Posterior cingulate gyrus (tissue), 11 donors: ENCODE data around the gene POPDC3.

ENCODE experiments used
- DNase-seq, 10 donors: peaks; one replicate each; pipeline versions ENCODE4 v3.0.0 to v3.0.0-alpha.2; 2020 to 2021; ENCODE audit warnings: mixed read lengths in 3 of 10
- intact Hi-C: fragments of 100-400 bp; cut with DNase I; formaldehyde crosslinking; loops from one replicate; pipeline ENCODE4 v1.15.1; 2023

POPDC3 gene

DNA sequence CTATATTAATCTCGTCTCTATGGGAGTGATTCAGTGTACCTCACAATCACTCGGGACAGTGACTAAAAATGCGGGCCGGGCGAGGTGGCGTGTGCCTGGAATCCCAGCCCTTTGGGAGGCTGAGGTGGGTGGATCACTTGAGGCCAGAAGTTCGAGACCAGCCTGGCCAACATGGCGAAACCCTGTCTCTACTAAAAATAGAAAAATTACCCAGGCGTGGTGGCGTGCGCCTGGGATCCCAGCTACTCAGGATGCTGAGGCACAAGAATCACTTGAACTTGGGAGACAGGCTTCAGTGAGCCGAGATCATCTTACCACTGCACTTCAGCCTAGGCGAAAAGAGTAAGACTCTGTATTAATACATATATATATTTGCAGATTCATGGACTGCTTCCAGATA, 17.4 kb downstream of the POPDC3 start:
- intact Hi-C loops, result no loop called here
- no peak for DNase-seq

DNA sequence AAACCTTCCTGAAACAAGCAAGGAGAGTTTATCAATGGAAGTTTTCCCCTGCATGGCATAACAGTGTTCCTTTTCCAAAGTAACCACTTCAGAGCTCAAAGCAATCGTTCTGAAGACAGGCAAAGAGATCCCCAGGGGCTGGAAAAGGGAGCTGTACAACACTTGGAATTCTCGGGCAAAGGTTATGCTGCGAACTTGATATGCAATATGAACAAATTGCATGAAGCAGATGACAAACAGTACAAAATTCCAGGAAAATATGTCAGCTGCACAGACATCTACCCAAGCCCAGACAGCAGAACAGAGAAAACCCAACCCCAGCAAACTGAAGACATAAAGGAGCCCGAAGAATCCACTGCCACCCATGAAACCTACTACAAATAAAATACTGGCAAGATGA, 18.4 kb downstream of the POPDC3 start:
- intact Hi-C loops, result no loop called here
- no peak for DNase-seq

DNA sequence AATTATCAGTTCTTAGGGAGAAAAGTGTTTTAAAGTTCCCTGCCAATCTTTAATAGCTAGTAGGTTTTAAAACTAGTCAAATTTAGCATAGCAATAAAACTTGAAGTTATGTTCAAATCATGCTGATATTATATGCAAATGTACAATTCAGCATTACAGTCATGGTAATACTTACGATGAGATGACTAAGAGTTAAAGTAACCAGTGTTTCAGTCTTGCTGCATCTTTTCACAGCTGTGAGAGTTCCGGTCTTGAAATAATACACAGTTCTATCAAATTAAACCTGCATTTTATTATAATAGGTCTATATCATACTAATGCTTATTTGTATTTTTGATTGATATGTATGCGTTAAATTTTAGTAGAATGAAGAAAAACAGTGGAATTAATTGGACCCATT, 26.1 kb downstream of the POPDC3 start:
- DNase-seq, result no peak
- intact Hi-C loops, result no loop called here

DNA sequence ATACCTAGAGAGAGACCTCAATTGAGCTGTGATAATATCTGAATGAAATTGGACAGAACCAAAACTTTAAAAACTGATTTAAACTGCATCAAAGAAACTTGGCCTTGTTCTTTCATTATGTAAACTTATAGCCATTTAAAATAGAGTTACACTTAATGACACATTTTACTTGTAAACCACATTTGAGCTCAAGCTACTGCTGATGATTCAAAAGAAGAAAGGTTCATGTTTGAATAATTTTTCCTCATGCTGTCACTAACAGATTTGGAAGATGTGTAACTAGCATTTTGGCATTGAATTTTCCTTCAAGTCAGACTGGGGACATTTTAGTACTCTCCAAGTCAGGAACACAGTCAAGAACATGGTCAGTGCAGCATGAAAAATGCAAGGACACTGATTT, 26.9 kb downstream of the POPDC3 start:
- no peak for DNase-seq
- intact Hi-C loops, result no loop called here

DNA sequence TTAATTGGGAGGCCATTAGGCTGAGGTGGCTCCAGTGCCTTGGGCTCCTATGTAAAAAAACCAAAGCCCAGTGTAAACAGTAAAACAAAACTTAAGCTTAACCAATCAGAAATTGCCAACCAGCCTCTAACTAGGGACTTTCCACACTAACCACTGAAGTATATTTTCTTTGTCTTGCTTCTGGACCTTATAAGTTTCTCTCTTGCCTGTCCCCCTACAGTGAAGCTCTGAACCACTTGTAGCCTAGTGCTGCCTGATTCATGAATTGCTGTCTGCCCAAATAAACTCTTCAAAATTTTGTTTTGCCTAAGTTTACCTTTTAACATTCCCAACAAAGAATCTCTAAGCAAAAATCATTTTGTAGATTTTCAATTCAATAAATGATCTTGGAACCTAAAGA, 28.2 kb downstream of the POPDC3 start:
- DNase-seq, result no peak
- intact Hi-C loops, result no loop called here

DNA sequence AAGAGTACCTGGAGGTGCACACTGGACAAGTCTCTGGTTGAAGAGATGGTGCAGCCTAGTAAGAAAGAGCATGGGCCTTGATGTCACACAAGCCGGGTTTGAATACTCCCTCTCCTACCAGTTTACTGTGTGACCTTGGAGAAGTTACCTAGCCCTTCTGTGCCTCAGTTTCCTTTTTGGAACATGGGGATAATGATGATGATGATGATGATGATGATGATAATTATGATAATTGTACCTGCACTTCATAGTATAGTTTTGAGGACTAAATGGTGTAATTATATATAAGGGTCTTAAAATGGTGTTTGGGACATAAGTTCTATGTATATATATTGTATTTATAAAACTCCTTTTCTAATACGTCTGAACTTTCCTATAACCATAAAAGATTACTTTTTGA, 41.7 kb downstream of the POPDC3 start:
- intact Hi-C loops, result no loop called here

DNA sequence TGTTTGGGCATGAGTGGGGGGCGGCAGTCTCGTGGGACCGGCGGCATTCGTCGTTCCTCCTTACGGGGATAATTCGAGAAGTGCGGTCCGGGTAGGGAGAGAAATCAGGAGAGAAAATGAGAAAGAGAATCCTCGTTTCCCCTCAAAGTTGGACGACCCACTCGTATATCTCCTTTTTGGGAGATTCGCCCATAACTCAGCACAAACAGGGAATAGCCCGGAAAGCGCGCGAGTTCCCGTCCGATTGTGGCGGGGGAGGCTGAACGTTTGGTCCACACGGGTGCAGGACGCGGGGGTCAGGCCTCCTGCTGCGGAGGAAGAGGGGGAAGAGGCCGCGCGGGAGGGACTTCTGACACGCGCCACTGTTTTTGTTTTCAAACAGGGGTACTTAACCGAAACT, 42.4 kb downstream of the POPDC3 start:
- intact Hi-C loops, result no loop called here
- DNase-seq, result peak in 6 of 10 donors; percentile 9 to 82 (median 52)

More for the DNA sequence above, 41.7 kb downstream of the POPDC3 start:
- no peak for DNase-seq

DNA sequence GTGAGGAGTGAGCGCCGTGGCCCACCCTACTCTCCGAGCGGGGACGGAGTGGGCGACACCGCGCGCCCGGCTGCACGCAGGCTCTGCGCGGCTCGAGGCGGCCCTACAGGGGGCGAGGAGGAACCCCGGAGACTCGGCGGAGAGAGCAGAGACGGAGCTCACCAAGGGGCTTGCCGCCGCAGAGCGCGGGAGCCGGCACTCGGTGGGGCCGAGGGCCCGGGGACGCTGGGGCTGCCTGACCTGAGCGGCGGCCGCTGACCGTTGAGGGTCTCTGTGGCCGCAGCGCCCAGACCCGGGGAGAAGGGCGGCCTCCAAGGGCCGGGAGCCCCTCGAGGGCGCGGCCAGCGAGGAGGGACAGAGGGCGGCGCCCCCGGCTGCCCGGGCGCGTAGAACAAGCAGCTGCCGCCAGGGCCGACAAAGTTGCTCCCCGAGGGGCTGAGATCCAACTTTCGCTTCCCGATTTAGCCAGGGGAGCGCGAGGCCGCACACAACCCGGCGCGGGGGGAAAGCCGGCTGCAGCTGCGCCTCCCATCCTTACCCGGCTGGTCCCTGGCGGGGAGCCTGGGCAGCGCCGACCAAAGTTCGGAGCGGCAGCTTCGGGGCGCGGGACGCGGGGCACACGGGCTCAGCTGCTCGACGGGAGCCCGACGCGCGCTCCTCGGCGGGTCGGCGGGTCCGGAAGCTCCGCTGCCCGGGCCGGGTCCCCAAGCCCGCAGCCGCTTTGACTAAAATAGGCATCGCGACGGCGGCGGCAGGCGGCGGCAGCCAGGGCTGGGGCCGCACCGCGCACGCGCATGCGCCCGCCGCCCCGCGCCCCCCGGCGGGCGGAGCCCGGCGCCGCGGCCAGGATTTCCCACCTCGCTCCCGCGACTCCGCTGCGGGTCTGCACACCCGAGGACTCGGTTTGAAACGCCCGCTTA, 43.1 kb downstream of the POPDC3 start:
- intact Hi-C loops, result no loop called here
- peak; percentile 34 to 93 (median 56) for DNase-seq

DNA sequence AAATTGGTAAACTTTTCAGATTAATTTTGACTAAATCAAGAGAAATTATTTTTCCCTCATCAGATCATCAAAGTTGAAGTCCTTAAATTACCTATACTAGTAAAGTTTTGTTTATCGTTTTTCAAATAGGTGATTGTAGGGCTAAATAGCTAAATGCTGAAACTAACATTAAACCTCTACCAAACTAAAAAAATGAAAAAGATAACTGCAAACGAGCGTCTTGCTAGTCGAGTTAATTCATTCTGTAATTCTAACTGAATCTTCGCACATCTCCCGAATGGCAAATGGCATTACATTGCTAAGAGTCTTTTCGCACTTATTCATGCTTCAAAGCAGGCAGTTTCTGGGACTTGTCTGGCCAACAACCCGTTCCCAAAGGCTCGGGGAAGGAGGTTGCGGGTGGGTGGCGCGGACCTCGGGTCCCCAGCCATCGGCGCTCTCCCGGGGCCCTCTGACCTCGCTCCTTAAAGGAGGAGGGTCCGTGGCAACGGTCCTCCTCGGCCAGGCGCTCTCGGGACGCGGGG, 43.8 kb downstream of the POPDC3 start:
- DNase-seq, result no peak
- intact Hi-C loops, result no loop called here

DNA sequence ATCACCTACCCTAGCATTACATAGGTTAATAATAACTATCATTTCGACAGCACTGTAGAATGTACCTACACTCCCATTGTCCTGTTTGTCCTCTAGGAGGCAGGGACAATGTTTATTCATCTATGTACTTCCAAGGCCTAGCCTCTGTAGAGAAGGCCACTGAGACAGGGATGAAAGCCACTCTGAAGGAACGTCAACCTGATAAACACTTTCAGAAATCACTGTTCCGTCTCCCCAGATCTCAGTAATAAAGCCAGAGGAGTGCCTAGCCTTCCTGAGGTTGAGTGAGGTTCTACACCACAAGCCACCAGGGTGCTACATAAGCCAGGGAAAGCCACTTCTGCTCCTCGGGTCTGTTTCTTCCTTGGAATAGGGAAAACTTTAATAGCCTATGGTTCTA, 44.8 kb downstream of the POPDC3 start:
- intact Hi-C loops, result no loop called here
- no peak for DNase-seq

DNA sequence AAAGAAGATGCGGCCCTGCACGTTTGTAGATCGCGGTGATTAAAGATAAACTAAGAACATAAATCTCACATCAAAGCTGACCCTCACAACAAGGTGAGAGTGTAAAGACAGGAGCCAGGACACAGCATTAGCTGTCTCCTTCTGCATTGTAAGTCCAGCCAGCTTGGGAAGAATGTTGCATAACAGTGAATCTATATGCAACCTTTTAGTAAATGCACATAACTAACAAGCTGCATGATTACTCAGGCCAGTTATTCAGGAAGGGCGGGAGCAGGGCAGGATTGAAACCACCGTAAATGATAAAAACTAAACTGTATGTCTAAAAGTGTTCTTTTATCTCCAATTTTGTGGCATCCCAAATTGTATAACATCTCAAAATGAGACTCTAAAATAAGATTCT, 57.1 kb downstream of the POPDC3 start:
- DNase-seq, result no peak
- intact Hi-C loops, result no loop called here

DNA sequence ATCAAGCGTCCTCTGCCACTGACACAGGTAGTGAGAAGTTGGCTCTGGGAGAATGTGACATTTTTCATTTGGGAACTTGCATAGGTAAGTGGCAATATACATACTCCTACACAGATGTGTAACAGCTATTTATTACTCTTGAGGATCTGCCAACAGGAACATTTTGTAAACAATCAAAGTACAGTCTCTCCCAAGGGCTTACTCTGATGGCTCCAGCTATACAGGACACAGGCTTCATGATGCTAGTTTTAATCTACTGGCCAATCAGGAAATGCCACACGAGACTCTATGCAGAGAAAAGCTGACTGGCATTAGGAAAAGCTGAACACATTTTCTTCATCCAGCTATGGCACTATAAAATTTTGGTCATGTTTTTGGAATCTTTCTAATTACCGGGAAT, 57.8 kb downstream of the POPDC3 start:
- intact Hi-C loops, result no loop called here

DNA sequence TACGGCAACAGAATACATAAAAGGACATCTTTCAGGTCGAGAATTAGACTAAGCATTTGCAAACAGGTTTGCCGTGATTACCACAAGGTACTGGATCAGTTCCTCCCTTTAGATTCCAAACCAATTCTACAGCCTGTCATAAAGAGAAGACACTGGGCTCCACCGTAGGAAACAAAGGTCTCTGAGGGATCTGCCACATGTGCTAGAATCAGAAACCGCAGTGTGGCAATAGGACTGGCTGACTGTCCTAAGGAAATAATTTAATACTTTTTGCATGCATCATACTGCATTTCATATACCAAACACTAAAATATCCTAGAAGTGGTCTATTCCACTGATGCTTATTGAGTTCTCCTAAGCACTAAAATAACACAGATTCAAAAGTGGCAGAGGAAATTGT, 59.2 kb downstream of the POPDC3 start:
- intact Hi-C loops, result no loop called here
- DNase-seq, result no peak

More for the DNA sequence above, 57.8 kb downstream of the POPDC3 start:
- no peak for DNase-seq

DNA sequence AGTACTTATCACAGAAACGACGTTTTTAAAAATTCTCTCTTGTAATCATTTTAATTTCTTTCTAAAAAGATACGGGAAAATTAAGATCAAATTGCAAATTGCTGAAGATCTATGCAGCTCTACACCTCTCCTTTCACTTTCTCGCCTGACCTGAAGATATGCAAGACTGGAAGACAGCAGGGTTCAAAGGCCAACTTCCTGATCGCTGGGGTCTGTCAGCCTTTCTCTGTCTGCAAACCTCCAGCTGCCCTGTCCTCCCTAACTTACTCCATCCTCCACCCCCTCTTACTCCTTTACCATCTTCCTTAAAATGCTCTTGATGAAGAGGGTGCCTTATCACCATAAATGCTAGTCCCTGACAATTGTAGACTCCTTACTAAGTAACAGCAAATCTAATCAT, 63.7 kb downstream of the POPDC3 start:
- intact Hi-C loops, result no loop called here
- no peak for DNase-seq

DNA sequence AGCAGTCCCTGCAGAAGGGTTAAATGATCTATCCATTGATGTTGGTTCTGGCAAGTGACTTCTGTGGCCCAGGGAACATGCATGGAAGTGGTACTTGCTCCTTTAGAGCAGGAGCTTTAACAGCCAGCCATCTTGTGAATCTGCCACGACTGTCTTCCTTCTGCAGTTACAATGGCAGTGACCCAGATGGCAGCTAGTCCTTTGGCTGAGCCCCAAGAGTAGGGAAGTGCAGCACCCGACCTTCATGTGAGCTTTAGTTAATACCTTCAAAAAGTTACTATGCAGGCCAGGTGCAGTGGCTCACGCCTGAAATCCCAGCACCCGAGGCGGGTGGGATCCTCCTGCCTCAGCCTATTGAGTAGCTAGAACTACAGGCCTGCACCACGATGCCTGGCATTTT, 66.4 kb downstream of the POPDC3 start:
- intact Hi-C loops, result no loop called here

DNA sequence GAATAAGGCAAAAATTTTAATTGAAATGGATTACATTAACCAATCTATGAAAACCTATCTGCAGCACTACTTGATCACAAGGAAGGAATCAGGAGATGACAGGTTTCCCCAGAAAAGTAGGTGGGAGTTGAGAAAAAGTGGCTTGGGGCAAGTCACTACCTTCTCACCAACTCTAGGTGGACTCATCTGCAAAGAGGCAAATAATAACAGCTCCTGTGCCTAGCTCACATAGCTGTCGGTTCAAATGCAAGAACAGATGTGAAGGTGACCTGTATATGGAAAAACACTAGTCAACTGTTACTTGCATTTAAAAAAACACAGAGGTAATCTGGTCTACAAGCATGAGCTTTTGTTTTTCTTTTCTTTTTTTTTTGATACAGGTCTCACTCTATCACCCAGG, 67.2 kb downstream of the POPDC3 start:
- DNase-seq, result no peak
- intact Hi-C loops, result no loop called here

More for the DNA sequence above, 66.4 kb downstream of the POPDC3 start:
- DNase-seq, result no peak

DNA sequence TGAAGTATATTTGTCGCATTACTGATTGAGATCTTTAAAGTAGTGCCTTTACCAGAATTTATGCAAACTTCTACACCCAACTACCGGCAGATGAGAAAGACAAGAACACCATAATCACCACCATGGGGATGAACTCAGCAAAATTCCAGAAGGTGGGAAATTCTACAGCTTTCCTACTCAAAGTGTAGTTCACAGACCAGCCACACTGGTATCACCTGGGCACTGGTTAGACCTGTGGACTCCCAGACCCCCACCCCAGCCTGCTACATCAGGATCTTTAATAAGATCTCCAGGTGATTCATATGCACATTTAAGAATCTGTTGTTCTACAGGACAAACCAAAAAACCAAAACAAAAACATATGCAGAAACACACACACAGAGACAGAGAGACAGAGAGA, 67.9 kb downstream of the POPDC3 start:
- no peak for DNase-seq
- intact Hi-C loops, result no loop called here

DNA sequence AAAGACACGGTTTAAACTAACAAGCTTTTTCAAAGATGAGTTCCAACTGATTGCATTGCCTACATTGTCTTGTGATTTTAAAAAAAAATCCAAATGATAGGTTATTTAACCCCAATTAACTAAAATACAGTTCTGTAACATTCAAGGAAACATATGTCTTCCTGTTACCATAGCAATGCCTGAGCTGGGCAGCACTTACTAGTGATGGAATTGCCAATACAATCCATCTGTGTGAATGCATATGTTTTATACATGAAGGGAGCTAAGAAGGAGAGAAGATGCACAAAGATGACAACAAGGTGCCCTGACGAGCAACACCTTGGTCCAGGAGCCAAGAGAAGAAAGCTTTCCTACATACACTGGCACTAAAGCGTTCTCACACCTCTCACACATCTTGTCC, 68.7 kb downstream of the POPDC3 start:
- intact Hi-C loops, result no loop called here
- no peak for DNase-seq

DNA sequence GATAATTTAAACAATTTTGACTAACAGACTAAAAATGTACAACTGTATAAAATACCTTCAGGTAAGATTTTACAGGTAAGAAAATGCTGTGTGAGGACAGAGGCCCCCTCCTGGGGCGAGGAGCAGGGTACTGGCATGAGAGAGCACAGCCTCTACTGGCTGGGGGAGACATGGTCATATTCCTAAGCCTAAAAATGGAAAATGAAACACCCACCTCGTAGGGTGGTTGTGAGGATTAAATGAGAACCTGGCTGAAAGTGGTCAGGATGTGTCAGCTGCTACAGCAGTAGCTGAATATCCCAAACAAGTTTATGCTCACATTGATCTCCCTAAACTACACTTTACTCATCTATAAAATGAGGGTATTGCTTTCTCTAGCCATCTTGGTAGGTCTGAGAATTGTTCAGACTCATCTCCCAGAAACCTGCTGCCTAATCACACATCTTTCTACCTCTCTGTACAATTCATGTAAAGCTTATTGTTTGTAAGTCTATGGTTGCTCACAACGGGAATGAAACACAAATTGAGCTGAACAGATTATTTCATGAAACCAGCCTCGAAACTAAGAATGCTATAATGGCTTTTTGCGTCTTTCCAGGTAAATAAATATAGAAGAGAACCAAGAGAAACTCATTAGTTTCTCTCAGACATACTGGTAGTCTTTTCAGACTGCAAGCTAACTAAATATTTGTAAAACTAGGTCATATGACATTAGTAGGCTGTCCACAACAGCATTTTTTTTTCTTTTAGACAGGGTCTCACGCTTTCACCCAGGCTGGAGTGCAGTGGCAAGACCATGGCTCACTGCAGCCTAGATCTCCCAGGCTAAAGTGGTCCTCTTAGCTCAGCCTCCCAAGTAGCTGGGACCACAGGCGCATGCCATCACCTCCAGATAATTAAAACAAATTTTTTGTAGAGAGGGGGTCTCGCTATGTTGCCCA, 69.6 kb downstream of the POPDC3 start:
- no peak for DNase-seq
- intact Hi-C loops, result no loop called here

DNA sequence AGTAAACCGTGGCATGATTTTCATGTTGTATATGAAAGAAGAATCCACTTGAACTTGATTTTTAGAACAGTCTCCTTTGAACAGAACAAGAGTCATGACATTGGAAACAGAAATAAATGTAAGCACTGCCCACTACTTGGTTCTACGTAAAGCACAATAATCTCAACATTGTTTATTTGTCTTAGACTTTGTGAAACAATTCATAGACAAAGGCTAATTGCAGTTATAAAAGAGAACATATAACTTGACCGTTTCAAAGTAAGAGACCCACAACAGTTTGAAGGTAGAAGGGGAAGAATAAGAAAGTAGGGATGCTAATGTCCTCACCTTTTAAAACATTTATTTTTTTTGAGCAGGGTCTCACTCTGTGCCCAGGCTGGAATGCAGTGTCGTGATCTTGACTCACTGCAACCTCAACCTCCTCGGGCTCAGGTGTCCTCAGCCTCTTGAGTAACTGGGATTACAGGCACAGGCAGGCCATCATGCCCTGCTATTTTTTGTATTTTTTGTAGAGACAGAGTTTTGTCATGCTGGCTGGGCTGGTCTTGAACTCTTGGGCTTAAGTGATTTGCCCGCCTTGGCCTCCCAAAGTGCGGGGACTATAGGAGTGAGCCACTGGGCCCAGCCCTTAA, 71.1 kb downstream of the POPDC3 start:
- intact Hi-C loops, result no loop called here
- no peak for DNase-seq
